Measurements from ENCODE around the gene DEPDC5. TPM values are rescaled to one million over a fixed set of nuclear protein-coding genes. Genes with fewer than 3 reads are reported as not detected.

The DEPDC5 gene
- total and polyA plus RNA-seq, 10 of the 15 experiments (the other 5 are each of a cell fraction or from before 2014, with no cell fraction given), result 3.0 to 38.9 (median 22.8) TPM

- TF ChIP-seq RUNX3 (IDR thresholded peaks at IDR 0.05; ENCODE audit: low read length) (peak; percentile 42), ZBTB40 (IDR thresholded peaks at IDR 0.05; ENCODE audit: borderline replicate concordance) (peak; percentile 61; the same call in 1 of the 2 replicates), CREM (IDR thresholded peaks at IDR 0.05; ENCODE audit: low read depth) (peak; percentile 37; the same call in 1 of the 2 replicates), ZBTB4 (CRISPR knock-in tag; IDR thresholded peaks at IDR 0.05) (0 out of 2 replicates have a peak, but pooled peaks have one; percentile 11), ETV6 (conservative IDR thresholded peaks at IDR 0.05 in 1 of 2, IDR thresholded peaks at IDR 0.05 in 1 of 2; ENCODE audit: borderline replicate concordance in 1 of 2, low read depth in 1 of 2) (peak in 1 of 2 experiments; percentile 75; a peak in 1 of 4 replicates), TCF3 (IDR thresholded peaks at IDR 0.05; ENCODE audit: borderline replicate concordance, insufficient read depth, low read depth, low read length) (no peak), BMI1 (IDR thresholded peaks at IDR 0.05; ENCODE audit: borderline replicate concordance) (no peak), MEF2B (IDR thresholded peaks at IDR 0.05; ENCODE audit: partially characterized antibody, poor library complexity, severe bottlenecking) (no peak), EGR1 (IDR thresholded peaks at IDR 0.05; ENCODE audit: borderline replicate concordance in 1 of 2, low read depth in 2 of 2, low read length in 2 of 2) (peak; percentile 26 to 94), SPI1 (IDR thresholded peaks at IDR 0.05; ENCODE audit: borderline replicate concordance, insufficient read depth, low read depth, low read length) (peak; percentile 96), NRF1 (conservative IDR thresholded peaks at IDR 0.05; ENCODE audit: low read depth, low read length) (no peak), MLLT1 (IDR thresholded peaks at IDR 0.05) (peak; percentile 28; the same call in 1 of the 2 replicates), MXI1 (IDR thresholded peaks at IDR 0.05; ENCODE audit: low read depth, low read length) (peak; percentile 75), DPF2 (IDR thresholded peaks at IDR 0.05) (peak; percentile 77)
Observed at GRCh38 chr22:31753634-31754501, at the start of gene DEPDC5 (continued).
